Measurements from ENCODE around the gene P2RY6. TPM values are rescaled to one million over a fixed set of nuclear protein-coding genes. Genes with fewer than 3 reads are reported as not detected.

Gene P2RY6
- total and polyA plus RNA-seq, 8 donors = 0.29 to 2.9 (median 1.3) TPM; not detected in 3

GRCh38 chr11:73243093-73243485, 29.0 kb upstream of the P2RY6 start:
- H3K27ac ChIP-seq = no peak overlapping the region
- peaks cover 0 to 23% (median 9%) of the 10 kb centered on the region in 4 donors for H3K4me1 ChIP-seq
- no peak for TF ChIP-seq POLR2AphosphoS5 (IDR thresholded peaks at IDR 0.05)
- no peak for TF ChIP-seq POLR2A (IDR thresholded peaks at IDR 0.05)
- TF ChIP-seq CTCF (IDR thresholded peaks at IDR 0.05) = no peak
- no peak for TF ChIP-seq EP300 (IDR thresholded peaks at IDR 0.05)
- intact Hi-C loops (cut with DNase I; ENCODE audit: low total_unique reads) = loop anchor here (2.0 kb wide), 1 partner anchor 58 kb away; no protein-coding TSS in a partner anchor
- H3K36me3 ChIP-seq = no peaks in the 10 kb centered on the region
- no peak overlapping the region for H3K4me3 ChIP-seq
- WGBS, 5 donors = 74 to 81% (median 76%) methylated on average over 8 of the region's 8 CpGs
- no peaks in the 10 kb centered on the region for H3K27me3 ChIP-seq
- no peak for DNase-seq
- no peaks in the 10 kb centered on the region for H3K9me3 ChIP-seq

GRCh38 chr11:73244589-73245240, 27.4 kb upstream of the P2RY6 start:
- TF ChIP-seq CTCF (IDR thresholded peaks at IDR 0.05) = no peak
- no peaks in the 10 kb centered on the region for H3K36me3 ChIP-seq
- intact Hi-C loops (cut with DNase I; ENCODE audit: low total_unique reads) = no loop called here

GRCh38 chr11:73245461-73245860, 26.7 kb upstream of the P2RY6 start:
- Histone ChIP-seq H3K4me3 (no peak overlapping the region), H3K36me3 (no peaks in the 10 kb centered on the region), H3K27ac (no peak overlapping the region), H3K4me1 (peaks cover 0 to 11% (median 6%) of the 10 kb centered on the region in 4 donors), H3K9me3 (no peaks in the 10 kb centered on the region), H3K27me3 (no peaks in the 10 kb centered on the region)
- intact Hi-C loops (cut with DNase I; ENCODE audit: low total_unique reads) = no loop called here
- TF ChIP-seq CTCF (IDR thresholded peaks at IDR 0.05) (no peak), POLR2A (IDR thresholded peaks at IDR 0.05) (no peak), EP300 (IDR thresholded peaks at IDR 0.05) (no peak), POLR2AphosphoS5 (IDR thresholded peaks at IDR 0.05) (no peak)
- 47 to 62% (median 59%) methylated on average over 6 of the region's 6 CpGs for WGBS, 5 donors
- no peak for DNase-seq

More at GRCh38 chr11:73244589-73245240, 27.4 kb upstream of the P2RY6 start:
- DNase-seq = no peak
- no peak overlapping the region for H3K27ac ChIP-seq
- no peaks in the 10 kb centered on the region for H3K27me3 ChIP-seq
- no peaks in the 10 kb centered on the region for H3K9me3 ChIP-seq
- H3K4me1 ChIP-seq = peaks cover 0 to 19% (median 9%) of the 10 kb centered on the region in 4 donors
- H3K4me3 ChIP-seq = no peak overlapping the region
- 61 to 70% (median 69%) methylated on average over 4 of the region's 4 CpGs for WGBS, 5 donors

GRCh38 chr11:73246303-73246702, 25.8 kb upstream of the P2RY6 start:
- H3K36me3 ChIP-seq = no peaks in the 10 kb centered on the region
- TF ChIP-seq CTCF (IDR thresholded peaks at IDR 0.05) = no peak
- no peak for TF ChIP-seq POLR2A (IDR thresholded peaks at IDR 0.05)
- TF ChIP-seq EP300 (IDR thresholded peaks at IDR 0.05) = no peak
- no peak for TF ChIP-seq POLR2AphosphoS5 (IDR thresholded peaks at IDR 0.05)
- no peaks in the 10 kb centered on the region for H3K9me3 ChIP-seq
- 74 to 86% (median 82%) methylated on average over 2 of the region's 2 CpGs for WGBS, 5 donors
- H3K27ac ChIP-seq = no peak overlapping the region
- peaks cover 0 to 11% (median 5%) of the 10 kb centered on the region in 4 donors for H3K4me1 ChIP-seq
- intact Hi-C loops (cut with DNase I; ENCODE audit: low total_unique reads) = no loop called here
- no peak for DNase-seq
- no peaks in the 10 kb centered on the region for H3K27me3 ChIP-seq
- no peak overlapping the region for H3K4me3 ChIP-seq

Data from stomach (tissue), 9 donors.